GM10847 (cell line): ENCODE data around the gene BEX1.

Experiments used
- POLR2A ChIP-seq: IDR thresholded peaks from 2 replicates; pipeline ENCODE4 v1.6.1; 2011; ENCODE audit not compliant: insufficient read length; ENCODE audit errors: extremely low read depth

The BEX1 gene

GRCh38 chrX:103063918-103064434 lies at the start of gene BEX1:
Gene BEX1, minus strand, starts transcription at chrX:103064171. Its CDS starts 897 bp downstream, at chrX:103063274.
- no peak for TF ChIP-seq POLR2A

- no peak for TF ChIP-seq POLR2A
These were observed 43.9 kb upstream of the BEX1 start for GRCh38 chrX:103107836-103108235.

- no peak for TF ChIP-seq POLR2A
These were observed 37.5 kb upstream of the BEX1 start for GRCh38 chrX:103101299-103102042.

- no peak for TF ChIP-seq POLR2A
These were observed 36.5 kb upstream of the BEX1 start for GRCh38 chrX:103100484-103100883.

GRCh38 chrX:103099691-103100090 lies 35.7 kb upstream of the BEX1 start:
- no peak for TF ChIP-seq POLR2A

- TF ChIP-seq POLR2A = no peak
These were observed 34.5 kb upstream of the BEX1 start for GRCh38 chrX:103098488-103098887.

GRCh38 chrX:103092942-103093341 lies 29.0 kb upstream of the BEX1 start, which contains the start of gene NXF3:
Gene NXF3, minus strand, starts transcription at chrX:103093143. Its CDS starts 120 bp downstream, at chrX:103093023.
- no peak for TF ChIP-seq POLR2A

GRCh38 chrX:103081051-103081450 lies 17.1 kb upstream of the BEX1 start:
- TF ChIP-seq POLR2A = no peak

- no peak for TF ChIP-seq POLR2A
These were observed 9.5 kb upstream of the BEX1 start for GRCh38 chrX:103073467-103073866.

- no peak for TF ChIP-seq POLR2A
These were observed 2.6 kb upstream of the BEX1 start for GRCh38 chrX:103066606-103067005.

GRCh38 chrX:103063191-103063845 lies 653 bp downstream of the BEX1 start:
- no peak for TF ChIP-seq POLR2A

GRCh38 chrX:103061486-103061885 lies 2.5 kb downstream of the BEX1 start:
- no peak for TF ChIP-seq POLR2A

GRCh38 chrX:103056902-103057301 lies 7.1 kb downstream of the BEX1 start:
- TF ChIP-seq POLR2A = no peak

- TF ChIP-seq POLR2A = no peak
These were observed 11.3 kb downstream of the BEX1 start for GRCh38 chrX:103052625-103053024.

- no peak for TF ChIP-seq POLR2A
These were observed 12.6 kb downstream of the BEX1 start for GRCh38 chrX:103051260-103051789.

- no peak for TF ChIP-seq POLR2A
These were observed 46.4 kb downstream of the BEX1 start for GRCh38 chrX:103017542-103017941.

GRCh38 chrX:103012945-103013344 lies 51.0 kb downstream of the BEX1 start:
- TF ChIP-seq POLR2A = no peak
